ENCODE data around the gene CNPY3.

- TF ChIP-seq CTCF (IDR thresholded peaks at IDR 0.05) (no peak), POLR2A (IDR thresholded peaks at IDR 0.05) (no peak), POLR2AphosphoS5 (IDR thresholded peaks at IDR 0.05) (no peak)
Measured at GRCh38 chr6:42971746-42972327, 42.6 kb downstream of the CNPY3 start.

Measured in breast epithelium (tissue), 3 donors.